Measurements from ENCODE around the gene FAM3B.

Gene FAM3B

DNA sequence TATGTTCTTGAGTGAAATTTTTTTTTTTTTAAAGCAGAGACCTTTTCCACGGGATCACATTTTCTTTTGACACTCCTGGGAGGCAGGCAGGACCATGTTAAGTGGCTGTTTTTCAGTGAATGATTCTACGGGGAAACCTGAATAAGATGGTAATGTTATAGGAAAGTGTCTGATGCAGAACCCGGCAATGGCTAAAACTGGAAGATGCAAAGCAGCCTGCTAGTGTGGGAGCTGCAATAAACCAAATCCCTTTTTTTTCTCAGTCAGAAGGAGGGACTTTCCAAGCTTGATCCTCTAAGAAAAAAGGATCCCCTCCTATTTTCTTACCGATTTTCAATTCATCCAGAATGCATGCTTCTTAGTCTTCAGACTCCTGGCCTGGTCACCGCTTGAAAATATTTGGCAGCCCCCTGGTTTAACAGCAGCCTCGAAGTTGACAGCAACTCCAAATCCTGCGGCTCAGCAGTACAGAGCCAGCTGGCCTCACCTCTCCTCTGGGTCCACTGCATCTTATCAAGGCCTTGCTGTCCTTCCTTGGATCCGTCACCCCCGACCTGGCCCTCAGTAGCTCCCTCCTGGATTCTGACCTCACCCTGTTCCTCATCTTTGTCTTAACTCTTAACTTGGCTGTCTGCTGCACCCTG is 50.8 kb downstream of the FAM3B start:
- no peak overlapping the region for H3K4me3 ChIP-seq (replicated peaks; ENCODE audit: insufficient read depth, low read length)
- no peak for DNase-seq (ENCODE audit: low read depth in 1 of 2, low spot score in 1 of 2)
- TF ChIP-seq, protein P1, sequence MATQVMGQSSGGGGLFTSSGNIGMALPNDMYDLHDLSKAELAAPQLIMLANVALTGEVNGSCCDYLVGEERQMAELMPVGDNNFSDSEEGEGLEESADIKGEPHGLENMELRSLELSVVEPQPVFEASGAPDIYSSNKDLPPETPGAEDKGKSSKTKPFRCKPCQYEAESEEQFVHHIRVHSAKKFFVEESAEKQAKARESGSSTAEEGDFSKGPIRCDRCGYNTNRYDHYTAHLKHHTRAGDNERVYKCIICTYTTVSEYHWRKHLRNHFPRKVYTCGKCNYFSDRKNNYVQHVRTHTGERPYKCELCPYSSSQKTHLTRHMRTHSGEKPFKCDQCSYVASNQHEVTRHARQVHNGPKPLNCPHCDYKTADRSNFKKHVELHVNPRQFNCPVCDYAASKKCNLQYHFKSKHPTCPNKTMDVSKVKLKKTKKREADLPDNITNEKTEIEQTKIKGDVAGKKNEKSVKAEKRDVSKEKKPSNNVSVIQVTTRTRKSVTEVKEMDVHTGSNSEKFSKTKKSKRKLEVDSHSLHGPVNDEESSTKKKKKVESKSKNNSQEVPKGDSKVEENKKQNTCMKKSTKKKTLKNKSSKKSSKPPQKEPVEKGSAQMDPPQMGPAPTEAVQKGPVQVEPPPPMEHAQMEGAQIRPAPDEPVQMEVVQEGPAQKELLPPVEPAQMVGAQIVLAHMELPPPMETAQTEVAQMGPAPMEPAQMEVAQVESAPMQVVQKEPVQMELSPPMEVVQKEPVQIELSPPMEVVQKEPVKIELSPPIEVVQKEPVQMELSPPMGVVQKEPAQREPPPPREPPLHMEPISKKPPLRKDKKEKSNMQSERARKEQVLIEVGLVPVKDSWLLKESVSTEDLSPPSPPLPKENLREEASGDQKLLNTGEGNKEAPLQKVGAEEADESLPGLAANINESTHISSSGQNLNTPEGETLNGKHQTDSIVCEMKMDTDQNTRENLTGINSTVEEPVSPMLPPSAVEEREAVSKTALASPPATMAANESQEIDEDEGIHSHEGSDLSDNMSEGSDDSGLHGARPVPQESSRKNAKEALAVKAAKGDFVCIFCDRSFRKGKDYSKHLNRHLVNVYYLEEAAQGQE (IDR thresholded peaks at IDR 0.05; ENCODE audit: insufficient replicate concordance, low read depth) = no peak
- TF ChIP-seq, protein P2, sequence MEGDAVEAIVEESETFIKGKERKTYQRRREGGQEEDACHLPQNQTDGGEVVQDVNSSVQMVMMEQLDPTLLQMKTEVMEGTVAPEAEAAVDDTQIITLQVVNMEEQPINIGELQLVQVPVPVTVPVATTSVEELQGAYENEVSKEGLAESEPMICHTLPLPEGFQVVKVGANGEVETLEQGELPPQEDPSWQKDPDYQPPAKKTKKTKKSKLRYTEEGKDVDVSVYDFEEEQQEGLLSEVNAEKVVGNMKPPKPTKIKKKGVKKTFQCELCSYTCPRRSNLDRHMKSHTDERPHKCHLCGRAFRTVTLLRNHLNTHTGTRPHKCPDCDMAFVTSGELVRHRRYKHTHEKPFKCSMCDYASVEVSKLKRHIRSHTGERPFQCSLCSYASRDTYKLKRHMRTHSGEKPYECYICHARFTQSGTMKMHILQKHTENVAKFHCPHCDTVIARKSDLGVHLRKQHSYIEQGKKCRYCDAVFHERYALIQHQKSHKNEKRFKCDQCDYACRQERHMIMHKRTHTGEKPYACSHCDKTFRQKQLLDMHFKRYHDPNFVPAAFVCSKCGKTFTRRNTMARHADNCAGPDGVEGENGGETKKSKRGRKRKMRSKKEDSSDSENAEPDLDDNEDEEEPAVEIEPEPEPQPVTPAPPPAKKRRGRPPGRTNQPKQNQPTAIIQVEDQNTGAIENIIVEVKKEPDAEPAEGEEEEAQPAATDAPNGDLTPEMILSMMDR (IDR thresholded peaks at IDR 0.05; ENCODE audit: insufficient read depth, low read length) = no peak
- TF ChIP-seq GABPA (IDR thresholded peaks at IDR 0.05; ENCODE audit: low read depth) (no peak), POLR2AphosphoS5 (IDR thresholded peaks at IDR 0.05; ENCODE audit: low read depth) (no peak), SPI1 (IDR thresholded peaks at IDR 0.05; ENCODE audit: borderline replicate concordance, low read depth) (no peak)
- no peaks in the 10 kb centered on the region for H3K27me3 ChIP-seq (ENCODE audit: insufficient read depth, poor library complexity, severe bottlenecking)
- peak overlapping the region; percentile 70 for H3K27ac ChIP-seq (replicated peaks)

DNA sequence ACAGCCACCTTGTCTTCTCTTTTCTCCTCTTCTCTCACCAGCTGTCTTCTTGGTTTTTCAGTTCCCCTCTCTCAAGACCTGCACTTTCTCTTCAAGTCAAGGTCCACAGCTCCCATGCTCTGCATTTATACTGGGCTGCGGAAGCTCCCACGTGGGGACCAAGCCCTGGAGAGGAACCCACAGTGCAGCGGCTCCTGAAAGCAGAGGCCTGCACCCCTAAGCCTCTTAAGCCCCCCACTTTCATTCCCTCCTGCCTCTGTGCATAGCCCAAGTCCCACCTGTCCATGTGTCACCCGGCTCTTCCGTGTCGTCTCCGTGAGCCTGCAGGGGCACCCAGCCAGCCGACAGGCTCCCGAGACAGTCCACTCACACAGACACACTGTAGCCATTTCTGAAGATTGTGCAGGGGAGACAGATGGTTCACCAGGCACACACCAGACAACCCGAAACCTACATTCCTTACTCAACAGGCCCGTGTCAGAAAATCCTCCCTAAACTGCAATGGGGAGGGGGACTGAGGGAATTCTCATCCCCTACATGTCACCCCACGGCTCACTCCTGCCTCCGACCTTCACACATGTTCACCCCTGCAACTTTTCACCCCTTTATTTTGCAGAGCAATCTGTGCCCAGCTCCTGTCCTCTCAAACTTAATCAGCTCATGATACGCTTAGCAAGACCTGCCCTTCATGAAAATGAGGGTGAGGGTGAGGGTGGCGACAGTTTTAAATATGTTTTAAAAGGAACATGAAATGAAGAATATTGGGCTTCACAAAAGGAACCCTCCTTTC is 51.5 kb downstream of the FAM3B start:
- Histone ChIP-seq H3K4me3 (replicated peaks; ENCODE audit: insufficient read depth, low read length) (no peak overlapping the region), H3K27ac (replicated peaks) (peak overlapping the region; percentile 70; the same call in 1 of the 2 replicates), H3K27me3 (ENCODE audit: insufficient read depth, poor library complexity, severe bottlenecking) (no peaks in the 10 kb centered on the region)
- TF ChIP-seq POLR2AphosphoS5 (IDR thresholded peaks at IDR 0.05; ENCODE audit: low read depth) (no peak), GABPA (IDR thresholded peaks at IDR 0.05; ENCODE audit: low read depth) (no peak), SPI1 (IDR thresholded peaks at IDR 0.05; ENCODE audit: borderline replicate concordance, low read depth) (peak; percentile 44; the same call in 1 of the 2 replicates)
- TF ChIP-seq, protein P2 (IDR thresholded peaks at IDR 0.05; ENCODE audit: insufficient read depth, low read length) = no peak
- TF ChIP-seq, protein P1 (IDR thresholded peaks at IDR 0.05; ENCODE audit: insufficient replicate concordance, low read depth) = no peak
- DNase-seq (ENCODE audit: low read depth in 1 of 2, low spot score in 1 of 2) = peak in 1 of 2 experiments; percentile 7

DNA sequence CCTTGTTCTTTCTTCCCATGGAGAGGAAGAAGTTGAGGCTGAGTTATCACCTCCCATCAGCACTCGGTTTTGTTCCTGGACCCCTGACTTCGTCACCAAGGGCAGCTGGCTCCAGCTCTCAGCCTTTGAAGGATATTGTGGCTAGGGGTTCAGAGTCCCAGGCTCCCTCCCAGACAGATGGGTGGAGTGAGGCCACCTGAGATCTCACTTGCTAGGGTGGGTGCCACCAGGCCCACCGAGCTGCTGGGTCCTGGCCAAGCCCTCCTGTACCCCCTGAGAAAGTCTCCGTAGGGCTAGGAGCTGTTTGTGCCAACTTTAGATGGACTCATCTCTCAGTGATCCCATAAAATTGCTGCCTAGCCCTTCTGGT is 52.1 kb downstream of the FAM3B start:
- Histone ChIP-seq H3K4me3 (replicated peaks; ENCODE audit: insufficient read depth, low read length) (no peak overlapping the region), H3K27ac (replicated peaks) (peak overlapping the region; percentile 47), H3K27me3 (ENCODE audit: insufficient read depth, poor library complexity, severe bottlenecking) (no peaks in the 10 kb centered on the region)
- no peak for DNase-seq (ENCODE audit: low read depth in 1 of 2, low spot score in 1 of 2)
- TF ChIP-seq POLR2AphosphoS5 (IDR thresholded peaks at IDR 0.05; ENCODE audit: low read depth) (no peak), GABPA (IDR thresholded peaks at IDR 0.05; ENCODE audit: low read depth) (no peak)
- TF ChIP-seq, protein P2 (IDR thresholded peaks at IDR 0.05; ENCODE audit: insufficient read depth, low read length) = no peak
